ENCODE data around the gene PTPRC.
"Not testable (repeated sequence)": the region's sequence is repeated elsewhere in the genome, so short reads cannot be mapped to it uniquely, and the experiment has no call there.

Gene PTPRC

GRCh38 chr1:198638894-198639635, at the start of gene PTPRC:
Gene PTPRC (plus strand): TSS chr1:198639040. CDS start chr1:198639269, 229 bp downstream.
- peak; percentile 46 to 78 for DNase-seq

- DNase-seq: no peak
Observed at GRCh38 chr1:198590454-198590853, 48.4 kb upstream of the PTPRC start.

- DNase-seq: no peak
Observed at GRCh38 chr1:198595765-198596164, 43.1 kb upstream of the PTPRC start.

- DNase-seq: peak in 1 of 2 donors; percentile 23
Observed at GRCh38 chr1:198597690-198598430, 41.0 kb upstream of the PTPRC start.

GRCh38 chr1:198598796-198599321, 40.0 kb upstream of the PTPRC start:
- DNase-seq: peak in 1 of 2 donors; percentile 66

GRCh38 chr1:198599749-198600148, 39.1 kb upstream of the PTPRC start:
- no peak for DNase-seq

GRCh38 chr1:198600906-198601305, 37.9 kb upstream of the PTPRC start:
- DNase-seq: no peak

GRCh38 chr1:198601310-198601709, 37.5 kb upstream of the PTPRC start:
- not testable (repeated sequence) for DNase-seq

- no peak for DNase-seq
Observed at GRCh38 chr1:198601936-198602889, 36.6 kb upstream of the PTPRC start.

- DNase-seq: no peak
Observed at GRCh38 chr1:198604975-198605374, 33.9 kb upstream of the PTPRC start.

GRCh38 chr1:198605406-198605805, 33.4 kb upstream of the PTPRC start:
- DNase-seq: no peak

- DNase-seq: no peak
Observed at GRCh38 chr1:198606020-198606438, 32.8 kb upstream of the PTPRC start.

GRCh38 chr1:198607714-198608113, 31.1 kb upstream of the PTPRC start:
- DNase-seq: no peak

- DNase-seq: no peak
Observed at GRCh38 chr1:198610362-198610761, 28.5 kb upstream of the PTPRC start.

GRCh38 chr1:198611219-198611618, 27.6 kb upstream of the PTPRC start:
- DNase-seq: no peak

GRCh38 chr1:198612471-198613260, 26.2 kb upstream of the PTPRC start:
- peak in 1 of 2 donors; percentile 44 for DNase-seq

GRCh38 chr1:198617406-198617805, 21.4 kb upstream of the PTPRC start:
- DNase-seq: no peak

GRCh38 chr1:198619375-198620140, 19.3 kb upstream of the PTPRC start:
- no peak for DNase-seq

GRCh38 chr1:198620218-198620617, 18.6 kb upstream of the PTPRC start:
- no peak for DNase-seq

- DNase-seq: peak; percentile 73 to 79
Observed at GRCh38 chr1:198620951-198621824, 17.7 kb upstream of the PTPRC start.
